H1 (cell line): ENCODE data around the gene GABRR3. TPM values are rescaled to one million over a fixed set of nuclear protein-coding genes. Genes with fewer than 3 reads are reported as not detected.

Experiments
- CTCF ChIA-PET: fragments of 300-600 bp; sonication (Branson Sonifier 250); formaldehyde crosslinking; loops from one replicate; lab custom pipeline; 2021; ENCODE audit not compliant: partially characterized antibody; lab: Charles Lee
- POLR2A ChIA-PET: fragments of 300-600 bp; sonication (Branson Sonifier 250); formaldehyde crosslinking; loops from one replicate; lab custom pipeline; 2021; ENCODE audit warnings: inconsistent platforms; ENCODE audit not compliant: partially characterized antibody; lab: Charles Lee
- DNase-seq, 2 experiments: peaks; one replicate each; pipeline versions ENCODE4 v3.0.0 to v3.0.0-alpha.2; 2010 to 2022; ENCODE audit warnings: low spot score in 2 of 2, low read depth in 1 of 2, mixed read lengths in 1 of 2
- FAIRE-seq: peaks from 2 replicates; lab custom pipeline; 2011; peaks lifted over from hg19 to GRCh38; lab: Jason Lieb, UNC
- H2AFZ ChIP-seq: 2 replicates; pipeline ENCODE4 v1.8.1; 2012; ENCODE audit warnings: low read length, inconsistent platforms
- H2AK5ac ChIP-seq: 2 replicates; pipeline ENCODE4 v1.6.1; 2013; ENCODE audit warnings: low read depth, low read length
- H2BK120ac ChIP-seq: replicated peaks from 2 replicates; pipeline ENCODE3; 2013; ENCODE audit warnings: low read depth, low read length, inconsistent platforms
- H2BK12ac ChIP-seq: 2 replicates; pipeline ENCODE4 v1.6.1; 2013; ENCODE audit warnings: low read depth, low read length
- H2BK15ac ChIP-seq: 2 replicates; pipeline ENCODE4 v1.6.1; 2013; ENCODE audit warnings: low read length
- H2BK20ac ChIP-seq: 2 replicates; pipeline ENCODE4 v1.6.1; 2013; ENCODE audit warnings: low read length
- H2BK5ac ChIP-seq: 2 replicates; pipeline ENCODE4 v1.6.1; 2013; ENCODE audit warnings: low read depth, low read length
- H3K14ac ChIP-seq: 2 replicates; pipeline ENCODE4 v1.6.1; 2013; ENCODE audit warnings: inconsistent platforms; ENCODE audit not compliant: insufficient read length
- H3K18ac ChIP-seq: 2 replicates; pipeline ENCODE4 v1.6.1; 2013; ENCODE audit warnings: low read length; ENCODE audit errors: extremely low read depth
- H3K23ac ChIP-seq: 2 replicates; pipeline ENCODE4 v1.6.1; 2013; ENCODE audit warnings: inconsistent platforms; ENCODE audit not compliant: insufficient read length
- H3K23me2 ChIP-seq: 2 replicates; pipeline ENCODE4 v1.6.1; 2013; ENCODE audit warnings: low read depth, low read length
- H3K27ac ChIP-seq: 2 replicates; pipeline ENCODE4 v1.6.1; 2011; ENCODE audit warnings: low read depth, low read length, inconsistent platforms
- H3K27me3 ChIP-seq, 4 experiments: replicated peaks in 1 of 4; 1 replicate in 1 of 4; 2 replicates in 3 of 4; pipeline versions ENCODE4 v1.6.1 to v1.8.1; 2011 to 2013; ENCODE audit warnings: low read length in 3 of 4, mild to moderate bottlenecking in 3 of 4, inconsistent platforms in 2 of 4, mixed read lengths in 2 of 4, moderate library complexity in 1 of 4; ENCODE audit not compliant: control insufficient read depth in 3 of 4, insufficient read depth in 3 of 4; ENCODE audit errors: extremely low read depth in 1 of 4
- H3K36me3 ChIP-seq, 4 experiments: 2 replicates each; pipeline versions ENCODE4 v1.6.1 to v1.8.1; 2011 to 2013; ENCODE audit warnings: mild to moderate bottlenecking in 4 of 4, low read length in 3 of 4, moderate library complexity in 2 of 4, control low read depth in 1 of 4, inconsistent platforms in 1 of 4; ENCODE audit not compliant: insufficient read depth in 4 of 4, control insufficient read depth in 2 of 4
- H3K4ac ChIP-seq: replicated peaks from 2 replicates; pipeline ENCODE3; 2013; ENCODE audit warnings: low read length, low read depth, mixed read lengths, inconsistent platforms; ENCODE audit not compliant: insufficient read length
- H3K4me1 ChIP-seq, 4 experiments: replicated peaks in 1 of 4; 1 replicate in 1 of 4; 2 replicates in 3 of 4; pipeline versions ENCODE4 v1.6.1 to v1.8.1; 2011 to 2013; ENCODE audit warnings: low read length in 3 of 4, inconsistent platforms in 2 of 4, mixed read lengths in 1 of 4; ENCODE audit not compliant: insufficient read depth in 4 of 4, control insufficient read depth in 3 of 4
- H3K4me2 ChIP-seq, 2 experiments: 2 replicates each; pipeline versions ENCODE4 v1.6.1 to v1.8.1; 2011 to 2013; ENCODE audit warnings: low read depth in 2 of 2, low read length in 2 of 2, control low read depth in 1 of 2, inconsistent platforms in 1 of 2, mild to moderate bottlenecking in 1 of 2; ENCODE audit not compliant: insufficient read depth in 1 of 2
- H3K4me3 ChIP-seq, 4 experiments: fragments of 200-600, 300-600 bp in 1 of 4; sonication (generic), shearing (Covaris generic), sonication (Bioruptor Twin) in 1 of 4; 2 replicates each; pipeline versions ENCODE4 v1.5.1 to v1.8.1; 2011 to 2016; ENCODE audit warnings: low read length in 4 of 4, low read depth in 3 of 4, control low read depth in 2 of 4, inconsistent platforms in 2 of 4, mild to moderate bottlenecking in 2 of 4, mixed read lengths in 1 of 4, moderate library complexity in 1 of 4; ENCODE audit not compliant: insufficient read depth in 2 of 4; ENCODE audit errors: extremely low read depth in 1 of 4
- H3K56ac ChIP-seq: replicated peaks from 2 replicates; pipeline ENCODE3; 2013; ENCODE audit warnings: low read depth, mild to moderate bottlenecking, mixed read lengths, low read length, inconsistent platforms; ENCODE audit not compliant: insufficient read length
- H3K79me1 ChIP-seq: 2 replicates; pipeline ENCODE4 v1.6.1; 2013; ENCODE audit warnings: low read depth, low read length, control low read depth
- H3K79me2 ChIP-seq, 2 experiments: 2 replicates each; pipeline versions ENCODE4 v1.6.1 to v1.8.1; 2012 to 2013; ENCODE audit warnings: low read length in 2 of 2, mild to moderate bottlenecking in 2 of 2, inconsistent platforms in 1 of 2; ENCODE audit not compliant: insufficient read depth in 2 of 2, control insufficient read depth in 1 of 2
- H3K9ac ChIP-seq, 4 experiments: replicated peaks in 1 of 4; 1 replicate in 1 of 4; 2 replicates in 3 of 4; pipeline versions ENCODE4 v1.6.1 to v1.8.1; 2011 to 2013; ENCODE audit warnings: low read depth in 3 of 4, low read length in 3 of 4, control low read depth in 2 of 4, mild to moderate bottlenecking in 2 of 4, moderate library complexity in 2 of 4, inconsistent platforms in 1 of 4; ENCODE audit errors: extremely low read depth in 1 of 4
- H3K9me3 ChIP-seq, 2 experiments: 2 replicates each; pipeline versions ENCODE4 v1.6.1 to v1.8.1; 2012 to 2013; ENCODE audit warnings: mild to moderate bottlenecking in 2 of 2, moderate library complexity in 2 of 2, control low read depth in 1 of 2, inconsistent platforms in 1 of 2, low read depth in 1 of 2, low read length in 1 of 2, mixed read lengths in 1 of 2; ENCODE audit not compliant: insufficient read depth in 2 of 2
- H4K20me1 ChIP-seq, 2 experiments: replicated peaks in 1 of 2; 2 replicates each; pipeline versions ENCODE3 to v1.8.1; 2011 to 2013; ENCODE audit warnings: inconsistent platforms in 2 of 2, low read length in 2 of 2, mild to moderate bottlenecking in 1 of 2; ENCODE audit not compliant: insufficient read depth in 2 of 2, control insufficient read depth in 1 of 2
- H4K5ac ChIP-seq: 2 replicates; pipeline ENCODE4 v1.6.1; 2013; ENCODE audit warnings: low read length, low read depth, mixed read lengths, inconsistent platforms; ENCODE audit not compliant: insufficient read length
- H4K8ac ChIP-seq: 2 replicates; pipeline ENCODE4 v1.8.0; 2013; ENCODE audit warnings: mild to moderate bottlenecking, moderate library complexity, low read length, inconsistent platforms; ENCODE audit not compliant: insufficient read depth; ENCODE audit errors: extremely low read depth
- H4K91ac ChIP-seq: replicated peaks from 2 replicates; pipeline ENCODE3; 2013; ENCODE audit warnings: low read length, mixed read lengths, inconsistent platforms; ENCODE audit not compliant: insufficient read length
- POLR2A ChIP-seq, 2 experiments: IDR thresholded peaks; 1 replicate in 1 of 2; 2 replicates in 1 of 2; pipeline ENCODE4 v1.6.1; 2011; ENCODE audit warnings: low read depth in 2 of 2, low read length in 2 of 2, mild to moderate bottlenecking in 2 of 2; ENCODE audit errors: control extremely low read depth in 1 of 2
- WGBS, 2 experiments: shearing (Covaris generic) in 1 of 2; methylation state at CpG; one replicate each; pipeline versions ENCODE4 v1.1.6 to v1.1.7; 2013 to 2015; ENCODE audit warnings: low lambda C conversion rate in 2 of 2, mixed read lengths in 2 of 2, inconsistent platforms in 1 of 2, low coverage in 1 of 2, missing lambda C conversion rate in 1 of 2; ENCODE audit not compliant: insufficient replicate concordance in 2 of 2, insufficient coverage in 1 of 2, insufficient read length in 1 of 2; ENCODE audit errors: extremely low coverage in 1 of 2, missing lambda C conversion rate in 1 of 2; 5-methylcytosine and 5-hydroxymethylcytosine counted together
- polyA plus RNA-seq, 7 experiments: library from polyadenylated mRNA; depleted of rRNA in 3 of 7; stranded (reverse) in 5 of 7; unstranded in 2 of 7; fragments of >200 nt in 5 of 7; fragments of 200-250 nt in 2 of 7; gene quantifications; 1 replicate in 5 of 7; 2 replicates in 1 of 7; 4 replicates in 1 of 7; pipeline versions ENCODE4 v1.2.1 to v1.2.3, GENCODE V29; 2011 to 2013; ENCODE audit warnings: missing spikeins in 2 of 7, mixed read lengths in 2 of 7
- total RNA-seq: library from RNA; stranded (reverse); fragmentation: NEBNext Ultra II Directional; extraction: Animal tissue kit (Norgen Biotek cat#: 25700); gene quantifications from 2 replicates; pipeline ENCODE4 v1.2.1, GENCODE V29; 2021

Gene GABRR3
- total and polyA plus RNA-seq, 2 of the 8 experiments (the other 6 are each of a cell fraction or from before 2014, with no cell fraction given), result not detected

GRCh38 chr3:98029083-98029482 lies 6.0 kb downstream of the GABRR3 start:
- H3K14ac ChIP-seq, result no peak overlapping the region
- WGBS, 2 experiments, result 68% methylated on average over 2 of the region's 2 CpGs; no CpG with 5 or more reads in 1 of the 2 experiments
- H3K27ac ChIP-seq, result no peak overlapping the region
- H3K9me3 ChIP-seq, result no peaks in the 10 kb centered on the region
- TF ChIP-seq POLR2A (IDR thresholded peaks at IDR 0.05; ENCODE audit: control extremely low read depth in 1 of 2, low read depth in 2 of 2, low read length in 2 of 2), result no peak
- no peak for DNase-seq
- H3K56ac ChIP-seq, result no peak overlapping the region
- no peak overlapping the region for H3K4me2 ChIP-seq
- CTCF ChIA-PET, result no interaction called here
- H3K27me3 ChIP-seq, result no peaks in the 10 kb centered on the region
- H4K8ac ChIP-seq, result no peak overlapping the region
- H3K23me2 ChIP-seq, result no peaks in the 10 kb centered on the region
- peak overlapping the region; percentile 24; the same call in 1 of the 2 replicates for H2AFZ ChIP-seq
- H2BK15ac ChIP-seq, result no peak overlapping the region
- no peak overlapping the region for H2BK5ac ChIP-seq
- no peak overlapping the region for H3K4ac ChIP-seq
- H3K9ac ChIP-seq, result no peak overlapping the region
- H3K79me2 ChIP-seq, result no peaks in the 10 kb centered on the region
- no peak overlapping the region for H2BK12ac ChIP-seq
- H3K4me1 ChIP-seq, result peaks cover 0 to 3% (median 0%) of the 10 kb centered on the region in 4 experiments; a peak in 1 of 7 replicates
- H3K79me1 ChIP-seq, result no peaks in the 10 kb centered on the region
- no peak overlapping the region for H2BK20ac ChIP-seq
- H3K4me3 ChIP-seq, result no peak overlapping the region
- FAIRE-seq, result no peak
- H3K36me3 ChIP-seq, result no peaks in the 10 kb centered on the region
- POLR2A ChIA-PET, result no interaction called here
- no peak overlapping the region for H3K18ac ChIP-seq
- no peak overlapping the region for H3K23ac ChIP-seq
- H2BK120ac ChIP-seq, result no peak overlapping the region
- H2AK5ac ChIP-seq, result no peak overlapping the region
- no peak overlapping the region for H4K91ac ChIP-seq
- no peaks in the 10 kb centered on the region for H4K20me1 ChIP-seq
- H4K5ac ChIP-seq, result no peak overlapping the region
